Fibroblast of villous mesenchyme (primary cell): ENCODE results near the gene NPLOC4. TPM values are rescaled to one million over a fixed set of nuclear protein-coding genes. Genes with fewer than 3 reads are reported as not detected.
A peak's percentile ranks its signal among the peaks of the same experiment; 100 is the strongest.
"Not testable (repeated sequence)": the region's sequence is repeated elsewhere in the genome, so short reads cannot be mapped to it uniquely, and the experiment has no call there.

Experiments
- DNase-seq: peaks from one replicate; pipeline ENCODE4 v3.0.0-alpha.2; 2010; ENCODE audit warnings: low read depth
- H3K4me3 ChIP-seq: 2 replicates; pipeline ENCODE4 v1.5.1; 2011; ENCODE audit warnings: low read depth, mild to moderate bottlenecking, low read length
- CTCF ChIP-seq: IDR thresholded peaks from 2 replicates; pipeline ENCODE4 v1.5.1; 2012; ENCODE audit warnings: low read depth, mild to moderate bottlenecking, low read length; ENCODE audit not compliant: insufficient read depth
- total RNA-seq: library from RNA; depleted of rRNA; stranded (reverse); fragments of >200 nt; gene quantifications from 2 replicates; pipeline ENCODE4 v1.2.3, GENCODE V29; 2012

Gene NPLOC4
- total RNA-seq, 1 donor = 96.7 TPM

- TF ChIP-seq CTCF = no peak
- no peak for DNase-seq
- peak overlapping the region; percentile 93 for H3K4me3 ChIP-seq
Observed at GRCh38 chr17:81682565-81683207, 45.8 kb upstream of the NPLOC4 start.

DNA sequence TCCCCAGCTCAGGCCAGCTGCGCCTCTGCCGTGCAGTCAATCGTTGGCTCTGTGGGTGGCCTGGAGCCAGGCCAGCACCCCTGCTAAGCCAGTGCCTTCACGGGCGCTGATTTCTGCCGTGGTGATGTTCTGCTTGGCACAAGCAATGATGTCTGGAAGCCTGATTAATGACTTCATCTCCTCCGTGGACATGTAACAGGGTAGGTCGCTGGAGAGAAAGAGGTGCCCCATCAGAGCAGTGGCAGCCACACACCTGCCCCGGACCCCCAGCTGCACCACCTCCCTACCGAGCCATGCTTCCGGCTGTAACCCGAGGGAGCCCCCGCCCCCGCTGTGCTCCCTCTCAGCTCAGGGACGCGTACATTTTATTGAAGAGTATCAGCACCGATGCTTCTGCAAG, 44.8 kb upstream of the NPLOC4 start:
- TF ChIP-seq CTCF = no peak
- no peak for DNase-seq
- H3K4me3 ChIP-seq = no peak overlapping the region

DNA sequence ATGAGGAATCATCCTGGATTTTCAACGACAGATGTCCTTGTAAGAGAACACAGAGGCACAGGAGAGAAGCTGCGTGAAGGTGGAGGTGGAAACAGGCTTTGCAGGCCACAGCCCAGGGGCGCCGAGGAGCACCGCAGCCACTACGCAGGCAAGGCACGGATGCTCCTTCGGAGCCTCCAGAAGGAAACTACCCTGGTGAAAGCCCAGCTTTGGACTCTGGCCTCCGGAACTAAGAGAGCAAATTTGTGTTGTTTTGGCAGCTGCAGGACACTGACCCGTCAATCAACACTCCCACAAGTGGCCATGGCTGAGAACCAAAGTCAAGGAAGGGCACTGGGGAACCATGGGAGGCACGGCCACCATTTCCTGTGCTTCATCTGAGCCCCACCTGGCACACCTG, 43.2 kb upstream of the NPLOC4 start:
- no peak for DNase-seq
- H3K4me3 ChIP-seq = no peak overlapping the region
- TF ChIP-seq CTCF = no peak

- H3K4me3 ChIP-seq = no peak overlapping the region
- DNase-seq = no peak
- TF ChIP-seq CTCF = no peak
Observed at GRCh38 chr17:81676906-81677305, 40.0 kb upstream of the NPLOC4 start.

DNA sequence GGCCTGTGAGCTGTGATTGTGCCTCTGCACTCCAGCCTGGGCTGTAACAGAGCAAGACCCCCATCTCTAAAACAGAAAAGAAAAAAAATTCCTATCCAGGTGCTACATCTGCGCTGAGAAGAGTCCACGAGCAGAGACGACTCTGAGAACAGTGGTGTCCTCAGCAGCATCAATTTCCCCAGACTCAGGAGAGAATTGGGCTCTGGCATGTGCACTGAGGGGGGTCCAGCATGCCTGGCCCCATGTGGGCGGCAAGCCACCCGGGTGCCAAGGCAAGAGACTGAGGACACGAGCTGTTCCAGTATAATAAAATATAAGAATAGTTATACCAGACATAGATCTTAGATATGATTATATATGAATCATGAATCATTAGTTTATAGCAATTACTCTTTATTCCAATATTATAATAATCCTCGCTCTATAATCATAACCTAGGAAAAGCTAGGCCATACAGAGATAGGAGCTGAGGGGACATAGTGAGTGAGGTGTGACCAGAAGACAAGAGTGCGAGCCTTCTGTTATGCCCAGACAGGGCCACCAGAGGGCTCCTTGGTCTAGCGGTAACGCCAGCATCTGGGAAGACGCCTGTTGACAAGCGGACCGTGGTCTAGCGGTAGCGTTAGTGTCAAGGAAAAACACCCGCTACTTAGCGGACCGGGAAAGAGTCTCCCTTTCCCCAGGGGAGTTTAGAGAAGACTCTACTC, 38.8 kb upstream of the NPLOC4 start:
- peak; percentile 32 for DNase-seq
- peak; percentile 52 for TF ChIP-seq CTCF

GRCh38 chr17:81673561-81674258, 36.8 kb upstream of the NPLOC4 start:
- no peak for DNase-seq
- H3K4me3 ChIP-seq = no peak overlapping the region
- TF ChIP-seq CTCF = no peak

More for the DNA sequence above, 38.8 kb upstream of the NPLOC4 start:
- not testable (repeated sequence) for H3K4me3 ChIP-seq
